Activated naive CD4-positive, alpha-beta T cell treated with anti-CD3 and anti-CD28 coated beads, Interleukin-2, amount 10 ng/mL, durations not matched to agents 5 hours and 36 hours (primary cell): ENCODE results near the gene TMEM143. TPM values are rescaled to one million over a fixed set of nuclear protein-coding genes. Genes with fewer than 3 reads are reported as not detected.

ENCODE experiments used
- total RNA-seq, 2 experiments: library from RNA; stranded (reverse); gene quantifications; one replicate each; pipeline ENCODE4 v1.2.3, GENCODE V29; 2021

The TMEM143 gene
- 10 to 100 TPM; 17.0 to 19.1 TPM for total RNA-seq

DNA sequence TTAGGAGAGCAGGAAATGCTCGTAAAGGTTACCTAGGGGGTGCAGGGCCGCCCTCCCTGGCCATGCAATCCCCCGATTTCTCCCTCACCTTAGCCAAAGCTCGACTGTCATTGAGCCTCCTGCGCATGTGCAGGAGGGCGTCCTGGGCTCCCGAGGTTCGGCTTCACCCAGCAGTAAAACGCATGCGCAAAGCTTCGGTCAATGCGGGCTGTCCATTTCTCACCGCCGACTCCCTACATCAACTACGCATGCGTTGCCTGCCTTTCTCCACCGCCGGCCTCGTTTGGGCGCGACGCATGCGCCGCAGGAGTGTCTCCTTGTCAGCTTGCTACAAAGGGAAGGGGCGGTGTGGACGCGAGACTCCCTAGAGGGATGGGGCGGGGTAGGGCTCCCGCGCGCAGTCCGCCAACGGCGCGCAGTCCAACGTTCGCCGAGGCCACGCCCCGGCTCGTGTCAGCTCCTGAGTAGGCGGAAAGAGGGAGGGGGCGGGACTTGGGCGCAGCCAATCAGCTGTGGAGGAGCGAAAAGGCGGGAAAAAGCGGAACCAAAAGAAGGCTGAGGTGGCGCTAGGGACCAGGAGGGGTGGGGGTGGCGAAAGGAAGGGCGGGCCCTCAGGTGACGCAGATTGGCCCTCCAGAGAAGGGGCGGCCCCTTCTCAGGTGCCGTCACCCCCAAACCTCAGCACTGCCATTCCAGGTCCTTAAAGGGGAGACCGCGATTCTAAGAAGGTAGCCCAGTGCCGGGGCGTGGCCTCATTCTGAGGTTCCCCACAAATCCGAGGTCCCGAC, at the start of gene TMEM143, which contains the start of gene SYNGR4:
Gene TMEM143, minus strand, starts transcription at position 131 of the 788 bp plus-strand sequence. Its CDS starts 20 bp downstream, at position 111.
Gene SYNGR4, plus strand, starts transcription at position 558 of the 788 bp plus-strand sequence. CDS start 1,476 bp downstream, outside the sequence.

GRCh38 chr19:48393559-48394330, 30.0 kb upstream of the TMEM143 start, which contains the start of gene GRIN2D:
GRIN2D (plus strand) TSS chr19:48393668; CDS start chr19:48398393, 4,725 bp downstream.

DNA sequence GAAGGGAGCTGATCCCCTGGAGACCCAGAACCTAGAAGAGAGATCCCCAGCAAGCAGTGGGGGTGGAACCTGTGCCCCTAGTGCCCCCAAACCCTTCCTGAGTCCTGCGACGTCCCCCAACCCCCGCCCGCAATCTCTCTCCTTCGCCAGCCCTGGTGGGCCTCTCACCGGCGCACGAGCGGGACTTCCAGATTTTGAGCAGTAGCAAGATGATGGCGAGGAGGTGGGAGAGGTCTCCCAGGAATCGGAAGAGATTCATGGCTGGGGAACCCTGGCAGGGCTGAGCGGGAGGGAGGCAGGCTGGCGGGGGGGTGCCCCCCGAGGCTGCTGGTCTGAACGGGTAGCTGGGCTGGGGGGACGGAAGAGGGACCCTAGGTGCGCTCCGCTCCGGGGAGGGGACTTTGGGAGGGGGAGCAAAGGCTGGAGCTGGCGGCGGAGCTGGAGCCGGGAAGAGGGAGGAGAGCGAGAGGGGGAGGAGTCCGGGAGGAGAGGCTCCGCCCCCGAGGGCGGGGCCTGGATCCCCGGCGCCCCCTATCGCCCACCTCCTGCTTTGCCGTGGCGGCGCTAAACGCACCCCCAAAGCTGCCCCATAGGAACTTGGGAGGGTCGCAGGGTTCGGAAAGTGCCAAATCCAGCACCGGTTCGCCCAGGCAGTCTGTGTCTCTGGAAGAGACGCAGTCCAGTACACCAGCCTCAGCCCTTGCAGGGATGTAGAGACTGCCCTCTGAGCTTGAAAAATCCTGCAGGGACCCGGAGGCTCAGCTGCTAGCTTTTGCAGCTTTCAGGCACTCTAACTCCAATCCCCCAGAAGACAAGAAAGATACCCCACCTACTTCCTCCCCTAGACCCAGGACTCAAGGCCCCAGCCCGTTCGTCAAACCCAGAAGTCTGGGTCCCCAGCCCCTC, 27.6 kb upstream of the TMEM143 start, which contains the start of gene KDELR1:
Gene KDELR1, minus strand, starts transcription at position 452 of the 906 bp plus-strand sequence. Its CDS starts 193 bp downstream, at position 259.

DNA sequence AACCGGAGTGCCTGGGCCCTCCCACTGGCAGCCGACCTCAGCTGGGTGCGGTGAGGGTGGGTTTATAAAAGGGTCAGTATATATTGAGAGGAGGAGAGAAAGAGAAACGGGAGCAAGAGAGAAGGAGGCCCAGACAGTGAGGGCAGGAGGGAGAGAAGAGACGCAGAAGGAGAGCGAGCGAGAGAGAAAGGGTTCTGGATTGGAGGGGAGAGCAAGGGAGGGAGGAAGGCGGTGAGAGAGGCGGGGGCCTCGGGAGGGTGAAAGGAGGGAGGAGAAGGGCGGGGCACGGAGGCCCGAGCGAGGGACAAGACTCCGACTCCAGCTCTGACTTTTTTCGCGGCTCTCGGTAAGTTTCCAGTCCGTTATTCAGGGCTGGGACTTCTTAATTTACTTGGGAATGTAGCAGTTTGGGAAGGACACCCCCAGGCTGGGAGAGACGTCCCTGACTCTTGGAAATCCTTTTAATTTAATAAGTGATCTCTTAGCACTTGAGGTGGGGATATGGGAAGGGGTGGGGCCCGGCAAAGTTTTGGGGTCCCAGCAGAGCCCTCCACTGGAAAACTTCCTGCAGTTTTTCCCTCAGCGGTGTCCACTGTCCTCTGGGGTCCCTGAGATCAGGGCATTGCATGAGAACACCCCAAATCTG, 38.4 kb downstream of the TMEM143 start, which contains the start of gene EMP3:
Gene EMP3, plus strand, starts transcription at position 288 of the 646 bp plus-strand sequence. CDS start 1,293 bp downstream, outside the sequence.

Other genes starting within 250 kb of the TMEM143 start
- 100 to 1,000 TPM; 131 to 139 TPM for gene LIG1, start 193.6 kb downstream of the TMEM143 start, total RNA-seq
- gene ZSWIM9, start 193.3 kb downstream of the TMEM143 start, total RNA-seq: 1 to 10 TPM; 6.0 to 6.7 TPM
- 100 to 1,000 TPM; 228 to 232 TPM for gene CARD8, start 108.0 kb downstream of the TMEM143 start, total RNA-seq
- under 1 TPM; 0.18 to 0.31 TPM for gene ZNF114, start 93.9 kb downstream of the TMEM143 start, total RNA-seq
- gene EMP3, start 38.4 kb downstream of the TMEM143 start, total RNA-seq: 100 to 1,000 TPM; 397 to 399 TPM
- gene SYNGR4, start 427 bp upstream of the TMEM143 start, total RNA-seq: not detected
- gene KDELR1, start 27.6 kb upstream of the TMEM143 start, total RNA-seq: 10 to 100 TPM; 71.5 to 76.1 TPM
- under 1 TPM; 0.05 to 0.08 TPM for gene GRIN2D, start 29.7 kb upstream of the TMEM143 start, total RNA-seq
- 10 to 100 TPM; 28.4 to 29.9 TPM for gene GRWD1, start 82.0 kb upstream of the TMEM143 start, total RNA-seq
- under 1 TPM; 0.71 to 0.75 TPM for gene KCNJ14, start 91.6 kb upstream of the TMEM143 start, total RNA-seq
- 10 to 100 TPM; 62.3 to 66.6 TPM for gene CYTH2, start 105.4 kb upstream of the TMEM143 start, total RNA-seq
- 1 to 10 TPM; 5.7 to 7.5 TPM for gene LMTK3, start 147.9 kb upstream of the TMEM143 start, total RNA-seq
- under 1 TPM in 1 of 2 experiments, not detected in 1; 0.17 TPM for gene SULT2B1, start 188.2 kb upstream of the TMEM143 start, total RNA-seq
- not detected for gene SPACA4, start 242.8 kb upstream of the TMEM143 start, total RNA-seq